ENCODE data around the gene BLOC1S5.

BLOC1S5 gene

GRCh38 chr6:7976485-7977056 lies 87.6 kb downstream of the BLOC1S5 start:
- no peak for TF ChIP-seq SIN3A (IDR thresholded peaks at IDR 0.05; ENCODE audit: borderline replicate concordance, insufficient read depth, low read length)
- no peak for TF ChIP-seq FOXP2 (optimal IDR thresholded peaks at IDR 0.05; ENCODE audit: borderline replicate concordance, extremely low read depth, extremely low read length, insufficient read depth)
- no peak for TF ChIP-seq TAF1 (IDR thresholded peaks at IDR 0.05; ENCODE audit: borderline replicate concordance, insufficient read depth, low read length)
- no peak for TF ChIP-seq POLR2AphosphoS5 (IDR thresholded peaks at IDR 0.05; ENCODE audit: low read depth, low read length)
- TF ChIP-seq REST (IDR thresholded peaks at IDR 0.05; ENCODE audit: insufficient read depth in 1 of 2, low read depth in 2 of 2, low read length in 2 of 2) = no peak

- TF ChIP-seq SIN3A (IDR thresholded peaks at IDR 0.05; ENCODE audit: borderline replicate concordance, insufficient read depth, low read length) (no peak), FOXP2 (optimal IDR thresholded peaks at IDR 0.05; ENCODE audit: borderline replicate concordance, extremely low read depth, extremely low read length, insufficient read depth) (peak; percentile 73)
These were observed 88.4 kb downstream of the BLOC1S5 start for GRCh38 chr6:7975764-7976146.

GRCh38 chr6:7974938-7975763 lies 89.0 kb downstream of the BLOC1S5 start:
- no peak for TF ChIP-seq SIN3A (IDR thresholded peaks at IDR 0.05; ENCODE audit: borderline replicate concordance, insufficient read depth, low read length)
- TF ChIP-seq FOXP2 (optimal IDR thresholded peaks at IDR 0.05; ENCODE audit: borderline replicate concordance, extremely low read depth, extremely low read length, insufficient read depth) = peak; percentile 97

GRCh38 chr6:7974565-7974937 lies 89.6 kb downstream of the BLOC1S5 start:
- TF ChIP-seq REST (IDR thresholded peaks at IDR 0.05; ENCODE audit: insufficient read depth in 1 of 2, low read depth in 2 of 2, low read length in 2 of 2) (no peak), SIN3A (IDR thresholded peaks at IDR 0.05; ENCODE audit: borderline replicate concordance, insufficient read depth, low read length) (no peak)

- TF ChIP-seq SIN3A (IDR thresholded peaks at IDR 0.05; ENCODE audit: borderline replicate concordance, insufficient read depth, low read length) (no peak), FOXP2 (optimal IDR thresholded peaks at IDR 0.05; ENCODE audit: borderline replicate concordance, extremely low read depth, extremely low read length, insufficient read depth) (no peak), TAF1 (IDR thresholded peaks at IDR 0.05; ENCODE audit: borderline replicate concordance, insufficient read depth, low read length) (no peak), REST (IDR thresholded peaks at IDR 0.05; ENCODE audit: insufficient read depth in 1 of 2, low read depth in 2 of 2, low read length in 2 of 2) (no peak), POLR2AphosphoS5 (IDR thresholded peaks at IDR 0.05; ENCODE audit: low read depth, low read length) (no peak)
These were observed 90.6 kb downstream of the BLOC1S5 start for GRCh38 chr6:7973584-7973983.

- TF ChIP-seq POLR2AphosphoS5 (IDR thresholded peaks at IDR 0.05; ENCODE audit: low read depth, low read length) (no peak), TAF1 (IDR thresholded peaks at IDR 0.05; ENCODE audit: borderline replicate concordance, insufficient read depth, low read length) (no peak), FOXP2 (optimal IDR thresholded peaks at IDR 0.05; ENCODE audit: borderline replicate concordance, extremely low read depth, extremely low read length, insufficient read depth) (no peak), SIN3A (IDR thresholded peaks at IDR 0.05; ENCODE audit: borderline replicate concordance, insufficient read depth, low read length) (no peak), REST (IDR thresholded peaks at IDR 0.05; ENCODE audit: insufficient read depth in 1 of 2, low read depth in 2 of 2, low read length in 2 of 2) (no peak)
These were observed 92.7 kb downstream of the BLOC1S5 start for GRCh38 chr6:7971499-7971898.

Data from PFSK-1 (cell line).